ENCODE results near the gene UTF1. TPM values are rescaled to one million over a fixed set of nuclear protein-coding genes. Genes with fewer than 3 reads are reported as not detected.

UTF1 gene
- total RNA-seq, 2 donors from 2014 or later, result not detected

DNA sequence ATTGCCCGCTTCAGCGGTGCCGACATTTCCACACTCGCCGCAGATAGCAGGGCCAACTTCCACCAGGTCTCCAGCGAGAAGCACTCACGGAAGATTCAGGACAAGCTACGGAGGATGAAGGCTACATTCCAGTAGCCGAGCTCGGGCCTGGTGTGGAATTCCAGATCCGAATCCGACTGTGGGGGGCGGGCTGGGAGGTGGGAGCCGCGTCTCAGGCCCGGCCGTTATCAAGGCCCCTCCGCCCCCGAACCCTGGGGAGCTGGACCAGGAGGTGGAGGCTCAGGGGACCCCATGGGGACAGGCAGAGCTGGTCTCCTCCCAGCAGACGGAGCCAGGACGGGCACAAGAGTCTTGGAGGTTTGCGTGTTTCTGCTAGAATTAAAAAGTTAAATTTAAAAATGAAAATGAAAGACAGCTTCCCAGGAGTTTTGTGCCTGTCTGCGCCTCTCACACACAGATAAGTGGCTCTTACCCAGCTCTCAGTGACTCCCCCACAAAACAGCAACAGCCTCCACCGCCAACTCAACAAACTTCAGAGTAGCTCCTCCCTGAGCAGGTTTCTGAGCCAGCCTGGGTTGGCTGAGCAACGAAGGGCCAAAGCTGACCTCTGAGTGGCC is 5.2 kb upstream of the UTF1 start:
- H3K36me3 ChIP-seq, result no peaks in the 10 kb centered on the region
- TF ChIP-seq, protein P1, sequence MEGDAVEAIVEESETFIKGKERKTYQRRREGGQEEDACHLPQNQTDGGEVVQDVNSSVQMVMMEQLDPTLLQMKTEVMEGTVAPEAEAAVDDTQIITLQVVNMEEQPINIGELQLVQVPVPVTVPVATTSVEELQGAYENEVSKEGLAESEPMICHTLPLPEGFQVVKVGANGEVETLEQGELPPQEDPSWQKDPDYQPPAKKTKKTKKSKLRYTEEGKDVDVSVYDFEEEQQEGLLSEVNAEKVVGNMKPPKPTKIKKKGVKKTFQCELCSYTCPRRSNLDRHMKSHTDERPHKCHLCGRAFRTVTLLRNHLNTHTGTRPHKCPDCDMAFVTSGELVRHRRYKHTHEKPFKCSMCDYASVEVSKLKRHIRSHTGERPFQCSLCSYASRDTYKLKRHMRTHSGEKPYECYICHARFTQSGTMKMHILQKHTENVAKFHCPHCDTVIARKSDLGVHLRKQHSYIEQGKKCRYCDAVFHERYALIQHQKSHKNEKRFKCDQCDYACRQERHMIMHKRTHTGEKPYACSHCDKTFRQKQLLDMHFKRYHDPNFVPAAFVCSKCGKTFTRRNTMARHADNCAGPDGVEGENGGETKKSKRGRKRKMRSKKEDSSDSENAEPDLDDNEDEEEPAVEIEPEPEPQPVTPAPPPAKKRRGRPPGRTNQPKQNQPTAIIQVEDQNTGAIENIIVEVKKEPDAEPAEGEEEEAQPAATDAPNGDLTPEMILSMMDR (IDR thresholded peaks at IDR 0.05), result no peak
- H3K4me3 ChIP-seq, result no peak overlapping the region
- no peaks in the 10 kb centered on the region for H3K4me1 ChIP-seq (ENCODE audit: control insufficient read depth in 1 of 2, low read depth in 2 of 2)
- no peaks in the 10 kb centered on the region for H3K27me3 ChIP-seq (replicated peaks; ENCODE audit: insufficient read depth)
- no peaks in the 10 kb centered on the region for H3K9me3 ChIP-seq
- ATAC-seq (ENCODE audit: insufficient number of reproducible peaks, low FRiP score, low read depth) (no peak), DNase-seq (ENCODE audit: low spot score) (no peak)
- no peak overlapping the region for H3K27ac ChIP-seq

DNA sequence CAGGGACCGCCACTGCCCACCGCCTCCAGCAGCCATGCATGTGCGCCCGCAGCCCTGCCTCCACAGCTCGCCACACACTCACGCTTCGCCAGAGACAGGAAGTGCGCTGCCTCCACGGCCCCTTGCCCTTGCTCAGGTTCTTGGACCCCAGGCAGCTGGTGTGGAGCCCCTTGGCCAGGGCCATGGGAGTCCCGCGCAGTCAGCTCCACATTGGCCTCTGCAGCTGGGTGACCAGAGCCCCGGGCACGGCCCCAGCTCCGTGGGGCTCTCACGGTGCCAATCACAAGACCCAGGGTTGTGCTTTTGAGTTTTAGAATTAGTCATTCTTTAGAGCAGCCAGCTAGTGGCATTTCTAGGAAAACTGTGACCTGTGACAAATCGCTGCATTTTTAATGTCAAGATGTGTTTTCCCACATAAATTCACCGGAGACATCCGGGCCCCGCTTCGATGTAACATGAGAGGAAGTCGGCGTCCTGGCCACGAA is 4.3 kb upstream of the UTF1 start:
- Histone ChIP-seq H3K9me3 (no peaks in the 10 kb centered on the region), H3K4me1 (ENCODE audit: control insufficient read depth in 1 of 2, low read depth in 2 of 2) (no peaks in the 10 kb centered on the region), H3K27me3 (replicated peaks; ENCODE audit: insufficient read depth) (no peaks in the 10 kb centered on the region), H3K4me3 (no peak overlapping the region), H3K27ac (no peak overlapping the region), H3K36me3 (no peaks in the 10 kb centered on the region)
- DNase-seq (ENCODE audit: low spot score) (no peak), ATAC-seq (ENCODE audit: insufficient number of reproducible peaks, low FRiP score, low read depth) (no peak)
- TF ChIP-seq, protein P1 (IDR thresholded peaks at IDR 0.05), result no peak

DNA sequence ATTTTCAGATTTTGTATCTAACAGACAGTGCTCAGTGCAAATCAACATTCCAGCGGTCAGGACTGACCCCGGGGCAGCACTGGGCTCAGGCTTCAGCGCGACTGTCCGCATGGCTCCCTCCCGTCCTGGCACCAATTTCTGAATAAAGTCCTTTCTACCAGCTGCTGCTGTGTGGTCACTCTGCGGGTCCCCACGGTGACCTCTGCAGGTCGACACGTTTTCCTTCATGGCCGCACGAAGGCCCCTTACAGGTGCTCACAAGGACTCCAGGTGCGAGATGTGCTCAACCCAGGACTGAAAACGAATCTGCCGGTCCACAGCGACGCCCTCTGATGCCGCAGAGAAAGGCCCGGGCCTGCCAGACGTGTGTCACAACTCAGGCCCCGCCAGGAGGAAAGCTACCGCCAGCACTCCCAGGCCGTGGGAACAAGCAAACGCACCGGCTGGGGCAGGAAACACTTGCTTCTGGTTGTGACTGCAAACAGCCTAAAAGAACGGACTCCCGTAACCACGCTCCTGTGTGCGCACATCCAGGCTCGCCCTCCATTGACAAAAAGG is 3.7 kb upstream of the UTF1 start:
- Histone ChIP-seq H3K9me3 (no peaks in the 10 kb centered on the region), H3K4me3 (no peak overlapping the region), H3K4me1 (ENCODE audit: control insufficient read depth in 1 of 2, low read depth in 2 of 2) (no peaks in the 10 kb centered on the region), H3K27me3 (replicated peaks; ENCODE audit: insufficient read depth) (no peaks in the 10 kb centered on the region), H3K27ac (no peak overlapping the region), H3K36me3 (no peaks in the 10 kb centered on the region)
- DNase-seq (ENCODE audit: low spot score) (no peak), ATAC-seq (ENCODE audit: insufficient number of reproducible peaks, low FRiP score, low read depth) (no peak)
- TF ChIP-seq, protein P1 (IDR thresholded peaks at IDR 0.05), result no peak

DNA sequence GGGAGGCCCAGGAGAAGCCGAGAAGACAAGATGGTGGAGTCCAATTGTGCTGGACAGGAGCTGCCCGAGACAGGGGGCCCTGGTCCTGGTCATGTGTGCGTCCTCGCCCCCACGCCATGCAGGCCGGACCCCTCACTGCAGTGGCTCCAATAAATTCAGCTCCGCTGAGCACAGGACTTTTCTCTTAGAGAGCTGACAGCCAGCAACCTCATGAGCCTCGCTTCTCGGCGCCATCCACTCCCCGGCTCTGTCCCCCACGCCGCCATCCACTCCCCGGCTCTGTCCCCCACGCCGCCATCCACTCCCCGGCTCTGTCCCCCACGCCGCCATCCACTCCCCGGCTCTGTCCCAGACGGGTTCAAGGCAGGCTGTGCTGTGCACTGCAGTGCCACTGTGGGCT is 2.8 kb upstream of the UTF1 start:
- Histone ChIP-seq H3K27me3 (replicated peaks; ENCODE audit: insufficient read depth) (no peaks in the 10 kb centered on the region), H3K9me3 (no peaks in the 10 kb centered on the region), H3K4me3 (no peak overlapping the region), H3K27ac (no peak overlapping the region), H3K36me3 (no peaks in the 10 kb centered on the region), H3K4me1 (ENCODE audit: control insufficient read depth in 1 of 2, low read depth in 2 of 2) (no peaks in the 10 kb centered on the region)
- ATAC-seq (ENCODE audit: insufficient number of reproducible peaks, low FRiP score, low read depth) (no peak), DNase-seq (ENCODE audit: low spot score) (no peak)
- TF ChIP-seq, protein P1 (IDR thresholded peaks at IDR 0.05), result no peak

DNA sequence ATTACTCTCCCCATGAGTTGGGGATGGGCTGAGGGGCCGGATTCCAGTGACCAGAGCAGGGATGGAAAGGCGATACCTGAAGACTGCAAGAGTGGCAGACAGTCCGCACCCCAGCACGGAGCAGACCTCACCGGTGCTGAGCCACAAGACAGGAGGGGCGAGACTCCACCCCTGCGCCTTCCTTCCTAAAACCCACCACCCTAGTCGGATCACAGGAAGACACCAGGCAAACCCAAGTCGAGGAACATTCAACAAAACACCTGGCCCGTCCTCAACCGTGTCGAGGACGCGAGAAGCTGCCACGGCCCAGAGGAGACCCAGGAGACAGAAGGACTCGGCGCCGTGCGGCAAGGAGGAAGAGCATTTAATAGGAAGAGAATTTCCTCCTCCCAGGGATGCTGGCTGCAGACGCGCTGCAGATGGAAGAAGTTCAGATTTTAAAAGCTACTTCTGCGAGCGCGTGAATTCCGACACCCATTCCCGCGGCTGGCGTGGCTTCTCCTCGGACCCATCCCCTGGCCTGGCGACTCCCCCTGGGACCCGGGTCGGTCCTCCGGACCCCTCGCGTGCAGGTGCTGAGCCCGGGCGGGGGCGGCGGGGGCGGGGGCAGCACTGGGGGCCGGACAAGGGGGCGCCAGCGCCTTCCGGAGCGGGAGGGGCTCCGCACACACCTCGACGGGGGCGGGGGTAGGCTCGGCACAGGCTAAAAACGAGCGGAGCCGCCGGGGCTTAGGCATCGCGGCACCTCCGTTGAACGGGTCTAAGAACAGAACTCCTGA is 563 bp upstream of the UTF1 start:
- Histone ChIP-seq H3K36me3 (no peaks in the 10 kb centered on the region), H3K4me1 (ENCODE audit: control insufficient read depth in 1 of 2, low read depth in 2 of 2) (no peaks in the 10 kb centered on the region), H3K27ac (no peak overlapping the region), H3K9me3 (no peaks in the 10 kb centered on the region), H3K4me3 (no peak overlapping the region), H3K27me3 (replicated peaks; ENCODE audit: insufficient read depth) (no peaks in the 10 kb centered on the region)
- TF ChIP-seq, protein P1 (IDR thresholded peaks at IDR 0.05), result no peak
- DNase-seq (ENCODE audit: low spot score) (no peak), ATAC-seq (ENCODE audit: insufficient number of reproducible peaks, low FRiP score, low read depth) (no peak)

Measured in thoracic aorta (tissue), 2 donors.